B cell (primary cell): ENCODE measurements around the gene TCTN3. TPM values are rescaled to one million over a fixed set of nuclear protein-coding genes. Genes with fewer than 3 reads are reported as not detected.

Experiments
- ATAC-seq: fragments of 200-7000 bp; cut with Tn5 transposase; one replicate; pipeline ENCODE4 v1.10.0; 2021; ENCODE audit warnings: low read depth, mild to moderate bottlenecking, moderate number of reproducible peaks, moderate library complexity
- CTCF ChIA-PET: fragments of 350-600 bp; sonication (Branson Sonifier 250); formaldehyde crosslinking; loops from one replicate; lab custom pipeline; 2021; ENCODE audit warnings: antibody characterized with exemption, inconsistent platforms; lab: Charles Lee
- POLR2A ChIA-PET: fragments of 350-600 bp; sonication (Branson Sonifier 250); formaldehyde crosslinking; loops from one replicate; lab custom pipeline; 2021; ENCODE audit warnings: antibody characterized with exemption; lab: Charles Lee
- DNase-seq: peaks from one replicate; pipeline ENCODE4 v3.0.0; 2013
- H2AFZ ChIP-seq: 2 replicates; pipeline ENCODE4 v1.6.1; 2012; ENCODE audit warnings: mild to moderate bottlenecking, low read depth, low read length; ENCODE audit not compliant: insufficient read depth, poor library complexity, severe bottlenecking
- H3K27ac ChIP-seq, 2 donors: 1 replicate in 1 of 2; 2 replicates in 1 of 2; pipeline ENCODE4 v1.5.1; 2012 to 2013; ENCODE audit warnings: low read length in 2 of 2, mild to moderate bottlenecking in 2 of 2, moderate library complexity in 1 of 2
- H3K27me3 ChIP-seq, 4 experiments: fragments of 200-600 bp in 1 of 4; sonication (generic) in 1 of 4; replicated peaks in 1 of 4; 1 replicate in 2 of 4; 2 replicates in 2 of 4; pipeline versions ENCODE4 v1.6.1 to v1.7.0; 2013 to 2016; ENCODE audit warnings: low read length in 3 of 4, mild to moderate bottlenecking in 2 of 4, mixed read lengths in 1 of 4, moderate library complexity in 1 of 4; ENCODE audit not compliant: insufficient read depth in 4 of 4, control insufficient read depth in 3 of 4; ENCODE audit errors: control extremely low read depth in 1 of 4
- H3K36me3 ChIP-seq, 2 experiments: replicated peaks in 1 of 2; 1 replicate in 1 of 2; 2 replicates in 1 of 2; pipeline versions ENCODE4 v1.6.1 to v1.7.1; 2013; ENCODE audit warnings: low read length in 1 of 2; ENCODE audit not compliant: insufficient read depth in 2 of 2, control insufficient read depth in 1 of 2; ENCODE audit errors: control extremely low read depth in 1 of 2, extremely low read depth in 1 of 2
- H3K4me1 ChIP-seq, 2 donors: fragments of 200-600 bp in 1 of 2; sonication (generic) in 1 of 2; 1 replicate in 1 of 2; 2 replicates in 1 of 2; pipeline versions ENCODE4 v1.5.1 to v1.6.1; 2013 to 2017; ENCODE audit warnings: low read length in 2 of 2; ENCODE audit not compliant: control insufficient read depth in 2 of 2, insufficient read depth in 2 of 2
- H3K4me2 ChIP-seq: replicated peaks from 2 replicates; pipeline ENCODE3; 2012; ENCODE audit warnings: mild to moderate bottlenecking, low read depth, low read length; ENCODE audit not compliant: poor library complexity, severe bottlenecking
- H3K4me3 ChIP-seq, 5 experiments: fragments of 200-600 bp in 1 of 5; sonication (generic) in 1 of 5; 1 replicate in 3 of 5; 2 replicates in 2 of 5; pipeline versions ENCODE4 v1.5.1 to v1.7.0; 2011 to 2016; ENCODE audit warnings: low read length in 4 of 5, mild to moderate bottlenecking in 4 of 5, low read depth in 2 of 5, control low read depth in 1 of 5, moderate library complexity in 1 of 5; ENCODE audit not compliant: insufficient read depth in 1 of 5; ENCODE audit errors: control extremely low read depth in 1 of 5, extremely low read depth in 1 of 5
- H3K79me2 ChIP-seq: fragments of 200-600 bp; sonication (generic); one replicate; pipeline ENCODE4 v1.6.0; 2016; ENCODE audit warnings: low read length; ENCODE audit not compliant: control insufficient read depth, insufficient read depth
- H3K9ac ChIP-seq: fragments of 200-600 bp; sonication (generic); 2 replicates; pipeline ENCODE4 v1.6.1; 2017; ENCODE audit warnings: mild to moderate bottlenecking, low read length, moderate library complexity
- H3K9me3 ChIP-seq, 3 donors: one replicate each; pipeline versions ENCODE4 v1.6.1 to v1.7.1; 2013; ENCODE audit warnings: low read length in 2 of 3; ENCODE audit not compliant: control insufficient read depth in 2 of 3, insufficient read depth in 1 of 3; ENCODE audit errors: control extremely low read depth in 1 of 3
- H4K20me1 ChIP-seq: 2 replicates; pipeline ENCODE4 v1.6.0; 2012; ENCODE audit warnings: mild to moderate bottlenecking, low read length; ENCODE audit not compliant: insufficient read depth, control insufficient read depth, poor library complexity, severe bottlenecking
- H3K27ac Mint-ChIP-seq: one replicate; pipeline ENCODE4 v1.8.0; 2021; ENCODE audit warnings: mixed read lengths
- H3K27me3 Mint-ChIP-seq: one replicate; pipeline ENCODE4 v1.8.0; 2021; ENCODE audit warnings: mixed read lengths
- H3K4me1 Mint-ChIP-seq: one replicate; pipeline ENCODE4 v1.8.0; 2021; ENCODE audit warnings: mixed read lengths
- H3K4me3 Mint-ChIP-seq: one replicate; pipeline ENCODE4 v1.8.0; 2021; ENCODE audit warnings: mixed read lengths
- H3K9me3 Mint-ChIP-seq: one replicate; pipeline ENCODE4 v1.8.0; 2022; ENCODE audit warnings: mixed read lengths; ENCODE audit not compliant: insufficient read depth
- EZH2 ChIP-seq: IDR thresholded peaks from 2 replicates; pipeline ENCODE4 v1.6.1; 2012; ENCODE audit warnings: borderline replicate concordance, low read depth, mild to moderate bottlenecking, moderate library complexity, low read length; ENCODE audit not compliant: insufficient read depth, poor library complexity, severe bottlenecking
- WGBS: methylation state at CpG from one replicate; pipeline ENCODE4 v1.1.5; 2013; ENCODE audit warnings: missing lambda C conversion rate; ENCODE audit not compliant: insufficient coverage; 5-methylcytosine and 5-hydroxymethylcytosine counted together
- intact Hi-C: fragments of 100-400 bp; cut with micrococcal nuclease; formaldehyde crosslinking; loops from one replicate; pipeline ENCODE4 v1.10.0; 2022
- polyA plus RNA-seq: library from polyadenylated mRNA; depleted of rRNA; stranded (reverse); fragments of >200 nt; gene quantifications from 2 replicates; pipeline ENCODE4 v1.2.3, GENCODE V29; 2012
- total RNA-seq, 2 donors: library from RNA; stranded (reverse); fragments of 120-200 nt in 1 of 2; gene quantifications; 1 replicate in 1 of 2; 2 replicates in 1 of 2; pipeline versions ENCODE4 v1.2.3 to v1.2.4, GENCODE V29; 2013 to 2022
- TF ChIP-seq, protein P1 (sequence below): fragments of 200-600 bp; IDR thresholded peaks from one replicate; pipeline ENCODE4 v1.8.0; 2022; ENCODE audit warnings: antibody characterized with exemption, mild to moderate bottlenecking

Gene TCTN3
- total and polyA plus RNA-seq, 2 donors (not counting 1 experiment from before 2014, with no cell fraction given) = 16.9 to 34.1 TPM

DNA sequence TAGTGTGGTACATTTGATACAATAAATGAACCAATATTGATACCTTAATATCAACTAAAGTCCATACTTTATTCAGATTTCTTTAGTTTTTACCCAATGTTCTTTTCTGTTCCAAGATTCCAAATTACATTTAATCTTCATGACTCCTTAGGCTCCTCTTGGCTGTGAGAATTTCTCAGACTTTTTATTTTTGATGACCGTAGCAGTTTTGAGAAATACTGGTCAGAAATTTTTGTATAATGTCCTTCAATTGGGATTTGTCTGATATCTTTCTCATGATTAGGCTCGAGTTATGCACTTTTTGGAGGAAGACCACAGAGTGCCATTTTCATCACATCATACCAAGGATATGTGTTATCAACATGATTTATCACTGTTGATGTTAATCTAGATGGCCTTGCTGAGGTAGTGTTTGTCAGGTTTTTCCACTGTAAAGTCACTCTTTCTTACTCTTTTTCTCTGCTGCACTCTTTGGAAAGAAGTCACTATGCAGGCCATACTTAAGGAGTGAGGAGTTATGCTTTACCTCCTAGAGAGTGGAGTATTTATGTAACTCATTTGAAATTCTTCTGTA, 49.3 kb upstream of the TCTN3 start:
- no peak for DNase-seq
- H3K27me3 Mint-ChIP-seq = no peaks in the 10 kb centered on the region
- peaks cover 48% of the 10 kb centered on the region for H3K79me2 ChIP-seq
- ATAC-seq = no peak
- TF ChIP-seq, protein P1, sequence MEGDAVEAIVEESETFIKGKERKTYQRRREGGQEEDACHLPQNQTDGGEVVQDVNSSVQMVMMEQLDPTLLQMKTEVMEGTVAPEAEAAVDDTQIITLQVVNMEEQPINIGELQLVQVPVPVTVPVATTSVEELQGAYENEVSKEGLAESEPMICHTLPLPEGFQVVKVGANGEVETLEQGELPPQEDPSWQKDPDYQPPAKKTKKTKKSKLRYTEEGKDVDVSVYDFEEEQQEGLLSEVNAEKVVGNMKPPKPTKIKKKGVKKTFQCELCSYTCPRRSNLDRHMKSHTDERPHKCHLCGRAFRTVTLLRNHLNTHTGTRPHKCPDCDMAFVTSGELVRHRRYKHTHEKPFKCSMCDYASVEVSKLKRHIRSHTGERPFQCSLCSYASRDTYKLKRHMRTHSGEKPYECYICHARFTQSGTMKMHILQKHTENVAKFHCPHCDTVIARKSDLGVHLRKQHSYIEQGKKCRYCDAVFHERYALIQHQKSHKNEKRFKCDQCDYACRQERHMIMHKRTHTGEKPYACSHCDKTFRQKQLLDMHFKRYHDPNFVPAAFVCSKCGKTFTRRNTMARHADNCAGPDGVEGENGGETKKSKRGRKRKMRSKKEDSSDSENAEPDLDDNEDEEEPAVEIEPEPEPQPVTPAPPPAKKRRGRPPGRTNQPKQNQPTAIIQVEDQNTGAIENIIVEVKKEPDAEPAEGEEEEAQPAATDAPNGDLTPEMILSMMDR = no peak
- no peak for TF ChIP-seq EZH2
- H3K36me3 ChIP-seq = no peaks in the 10 kb centered on the region
- peaks cover 54% of the 10 kb centered on the region for H3K4me1 Mint-ChIP-seq
- peak overlapping the region; percentile 76 to 78 for H3K27ac ChIP-seq
- peak overlapping the region; percentile 83 for H3K27ac Mint-ChIP-seq
- no CpG with 5 or more reads among the region's 2 CpGs for WGBS
- H3K9ac ChIP-seq = peak overlapping the region; percentile 55
- intact Hi-C loops = loop anchor here (1.0 to 10.0 kb wide), 2 partner anchors 98 to 448 kb away; partner anchors contain the start of gene PDLIM1
- ChIA-PET CTCF (interaction anchor here (0.8 to 11.1 kb wide), 8 partner anchors 14 to 122 kb away, joined by 3 to 115 read pairs (median 27); partner anchors contain the start of genes ENTPD1 and TCTN3), POLR2A (interaction anchor here (6.0 kb wide), 1 partner anchor 14 kb away, joined by 41 read pairs; the partner anchor contains the start of gene ENTPD1)
- peaks cover 3% of the 10 kb centered on the region for H3K9me3 Mint-ChIP-seq
- H3K4me3 Mint-ChIP-seq = peak overlapping the region; percentile 66
- H3K27me3 ChIP-seq = no peaks in the 10 kb centered on the region
- no peaks in the 10 kb centered on the region for H4K20me1 ChIP-seq
- peak overlapping the region in 3 of 5 experiments; percentile 49 to 63 (median 50) for H3K4me3 ChIP-seq
- peaks cover 44 to 48% of the 10 kb centered on the region in 2 donors for H3K4me1 ChIP-seq
- peak overlapping the region; percentile 67 for H3K4me2 ChIP-seq
- H3K9me3 ChIP-seq = no peaks in the 10 kb centered on the region
- no peak overlapping the region for H2AFZ ChIP-seq

DNA sequence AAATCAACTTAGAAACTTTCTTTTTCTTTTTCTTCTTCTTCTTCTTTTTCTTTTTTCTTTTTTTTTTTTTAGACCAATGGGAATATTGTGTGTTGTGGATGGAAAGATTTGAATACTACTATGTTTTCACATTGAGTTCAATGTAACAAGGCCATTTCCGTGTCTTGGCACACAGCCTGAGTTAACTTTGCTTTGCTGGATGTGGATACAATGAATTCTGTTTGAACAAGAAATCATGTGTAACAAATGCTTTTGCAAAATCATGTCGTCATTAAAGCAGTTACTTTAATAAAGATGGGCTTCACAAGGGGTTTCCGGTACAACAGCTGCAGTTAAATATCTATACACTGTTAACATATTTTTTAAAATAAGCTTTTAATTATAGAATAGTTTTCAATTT, 48.8 kb upstream of the TCTN3 start:
- no peaks in the 10 kb centered on the region for H4K20me1 ChIP-seq
- peak overlapping the region in 4 of 5 experiments; percentile 29 to 63 (median 50) for H3K4me3 ChIP-seq
- DNase-seq = no peak
- no peaks in the 10 kb centered on the region for H3K36me3 ChIP-seq
- ChIA-PET POLR2A (interaction anchor here (0.6 to 6.0 kb wide), 4 partner anchors 12 to 90 kb away, joined by 3 to 41 read pairs (median 6); partner anchors contain the start of genes ENTPD1 and TCTN3), CTCF (interaction anchor here (0.6 to 11.1 kb wide), 14 partner anchors 12 to 122 kb away, joined by 3 to 115 read pairs (median 7); partner anchors contain the start of genes ENTPD1 and TCTN3)
- H3K27me3 Mint-ChIP-seq = no peaks in the 10 kb centered on the region
- H3K27me3 ChIP-seq = no peaks in the 10 kb centered on the region
- H3K27ac Mint-ChIP-seq = peak overlapping the region; percentile 98
- peak overlapping the region; percentile 55 for H3K9ac ChIP-seq
- intact Hi-C loops = loop anchor here (1.0 to 10.0 kb wide), 2 partner anchors 99 to 448 kb away; partner anchors contain the start of gene PDLIM1
- H3K9me3 Mint-ChIP-seq = peaks cover 3% of the 10 kb centered on the region
- 40% methylated on average over 1 of the region's 3 CpGs for WGBS
- peaks cover 43% of the 10 kb centered on the region for H3K79me2 ChIP-seq
- peak overlapping the region; percentile 76 to 78 for H3K27ac ChIP-seq
- no peaks in the 10 kb centered on the region for H3K9me3 ChIP-seq
- TF ChIP-seq, protein P1 = no peak
- no peak for TF ChIP-seq EZH2
- peak overlapping the region; percentile 53 for H2AFZ ChIP-seq
- H3K4me2 ChIP-seq = peak overlapping the region; percentile 67
- H3K4me3 Mint-ChIP-seq = peak overlapping the region; percentile 90
- peak; percentile 2 for ATAC-seq
- peaks cover 55% of the 10 kb centered on the region for H3K4me1 Mint-ChIP-seq
- peaks cover 44 to 48% of the 10 kb centered on the region in 2 donors for H3K4me1 ChIP-seq
